GM19372 (cell line): ENCODE measurements around the gene ATP13A3.

Experiments
- ATAC-seq: cut with Tn5 transposase; IDR thresholded peaks from one replicate; pipeline ENCODE4 v1.9.1; 2021; ENCODE audit warnings: mild to moderate bottlenecking, low read depth, moderate library complexity; ENCODE audit not compliant: unreplicated experiment

ATP13A3 gene

GRCh38 chr3:194379231-194379630 is 107.6 kb downstream of the ATP13A3 start:
- ATAC-seq: no peak

GRCh38 chr3:194377708-194378107 is 109.1 kb downstream of the ATP13A3 start:
- ATAC-seq: no peak

- ATAC-seq: no peak
These were observed 110.6 kb downstream of the ATP13A3 start for GRCh38 chr3:194376241-194376560.

GRCh38 chr3:194375473-194376240 is 111.1 kb downstream of the ATP13A3 start:
- no peak for ATAC-seq

GRCh38 chr3:194374935-194375334 is 111.9 kb downstream of the ATP13A3 start:
- ATAC-seq: no peak

GRCh38 chr3:194373899-194374298 is 112.9 kb downstream of the ATP13A3 start:
- no peak for ATAC-seq

GRCh38 chr3:194373028-194373427 is 113.8 kb downstream of the ATP13A3 start:
- ATAC-seq: no peak

- ATAC-seq: no peak
These were observed 116.0 kb downstream of the ATP13A3 start for GRCh38 chr3:194370753-194371152.

- ATAC-seq: no peak
These were observed 117.1 kb downstream of the ATP13A3 start, which contains the start of gene LRRC15 for GRCh38 chr3:194369522-194370279. TSS of gene LRRC15 (minus strand) at chr3:194369743. CDS start at chr3:194361043, 8,700 bp downstream.

GRCh38 chr3:194368918-194369317 is 117.9 kb downstream of the ATP13A3 start:
- ATAC-seq: no peak

GRCh38 chr3:194367992-194368841 is 118.6 kb downstream of the ATP13A3 start:
- ATAC-seq: no peak

GRCh38 chr3:194365978-194366490 is 120.8 kb downstream of the ATP13A3 start:
- no peak for ATAC-seq

- no peak for ATAC-seq
These were observed 121.3 kb downstream of the ATP13A3 start for GRCh38 chr3:194365526-194365925.

GRCh38 chr3:194364652-194365434 is 122.0 kb downstream of the ATP13A3 start:
- no peak for ATAC-seq

GRCh38 chr3:194364314-194364651 is 122.5 kb downstream of the ATP13A3 start:
- no peak for ATAC-seq

GRCh38 chr3:194360568-194360967 is 126.2 kb downstream of the ATP13A3 start:
- no peak for ATAC-seq

GRCh38 chr3:194357681-194358080 is 129.1 kb downstream of the ATP13A3 start:
- ATAC-seq: no peak

GRCh38 chr3:194355379-194355778 is 131.4 kb downstream of the ATP13A3 start:
- ATAC-seq: no peak

- no peak for ATAC-seq
These were observed 132.5 kb downstream of the ATP13A3 start for GRCh38 chr3:194354315-194354714.
